CD4-positive, alpha-beta T cell (primary cell): Measurements from ENCODE around the gene PPP2R2C. TPM values are rescaled to one million over a fixed set of nuclear protein-coding genes. Genes with fewer than 3 reads are reported as not detected.

Experiments
- ATAC-seq: fragments of 200-7000 bp; cut with Tn5 transposase; one replicate; pipeline ENCODE4 v1.10.0; 2022; ENCODE audit warnings: mild to moderate bottlenecking; ENCODE audit not compliant: poor library complexity
- CTCF ChIA-PET: fragments of 350-600 bp; sonication (Branson Sonifier 250); formaldehyde crosslinking; loops from one replicate; lab custom pipeline; 2021; ENCODE audit warnings: antibody characterized with exemption, inconsistent platforms; lab: Charles Lee
- POLR2A ChIA-PET: fragments of 350-600 bp; sonication (Branson Sonifier 250); formaldehyde crosslinking; loops from one replicate; lab custom pipeline; 2021; ENCODE audit warnings: antibody characterized with exemption, inconsistent platforms; lab: Charles Lee
- DNase-seq, 14 experiments: peaks; one replicate each; pipeline ENCODE4 v3.0.0-alpha.2; 2013 to 2020; ENCODE audit warnings: mixed read lengths in 2 of 14
- H3K27ac ChIP-seq, 2 donors: one replicate each; pipeline versions ENCODE4 v1.5.1 to v1.7.0; 2013; ENCODE audit warnings: low read length in 2 of 2, low read depth in 1 of 2, mild to moderate bottlenecking in 1 of 2
- H3K27me3 ChIP-seq, 2 experiments: 1 replicate in 1 of 2; 2 replicates in 1 of 2; pipeline versions ENCODE4 v1.6.1 to v1.7.0; 2013; ENCODE audit warnings: low read length in 2 of 2, control low read depth in 1 of 2, mild to moderate bottlenecking in 1 of 2, moderate library complexity in 1 of 2; ENCODE audit not compliant: insufficient read depth in 2 of 2, control insufficient read depth in 1 of 2
- H3K36me3 ChIP-seq: one replicate; pipeline ENCODE4 v1.6.1; 2013; ENCODE audit warnings: low read length, control low read depth; ENCODE audit not compliant: insufficient read depth
- H3K4me1 ChIP-seq: one replicate; pipeline ENCODE4 v1.6.1; 2013; ENCODE audit warnings: low read length, control low read depth; ENCODE audit not compliant: insufficient read depth
- H3K4me3 ChIP-seq: one replicate; pipeline ENCODE4 v1.5.1; 2013; ENCODE audit warnings: mild to moderate bottlenecking, low read length, moderate library complexity
- H3K9me3 ChIP-seq, 2 experiments: 1 replicate in 1 of 2; 2 replicates in 1 of 2; pipeline versions ENCODE4 v1.6.1 to v1.7.0; 2013; ENCODE audit warnings: low read length in 2 of 2, mild to moderate bottlenecking in 2 of 2, control low read depth in 1 of 2, moderate library complexity in 1 of 2; ENCODE audit not compliant: control insufficient read depth in 1 of 2, insufficient read depth in 1 of 2
- H3K27ac Mint-ChIP-seq: one replicate; pipeline ENCODE4 v1.8.0; 2020; ENCODE audit warnings: mixed read lengths
- H3K27me3 Mint-ChIP-seq: one replicate; pipeline ENCODE4 v1.8.0; 2021; ENCODE audit warnings: mixed read lengths
- H3K36me3 Mint-ChIP-seq: one replicate; pipeline ENCODE4 v1.8.0; 2021; ENCODE audit warnings: low read depth, mixed read lengths
- H3K4me1 Mint-ChIP-seq: one replicate; pipeline ENCODE4 v1.8.0; 2021; ENCODE audit warnings: low read depth, mixed read lengths
- H3K4me3 Mint-ChIP-seq: one replicate; pipeline ENCODE4 v1.8.0; 2020; ENCODE audit warnings: mild to moderate bottlenecking, mixed read lengths
- H3K9me3 Mint-ChIP-seq: one replicate; pipeline ENCODE4 v1.8.0; 2020; ENCODE audit warnings: mixed read lengths
- intact Hi-C, 2 experiments: fragments of 100-400 bp; cut with DNase I in 1 of 2; cut with micrococcal nuclease in 1 of 2; formaldehyde crosslinking; loops; one replicate each; pipeline versions ENCODE4 v1.15.1 to v1.9.0; 2023 to 2025; cut with DNase I, micrococcal nuclease
- total RNA-seq, 174 experiments: library from RNA in 2 of 174; stranded (reverse) in 2 of 174; gene quantifications; one replicate each; pipeline ENCODE4 v1.2.3 and lab custom pipeline; 2021 to 2026
- TF ChIP-seq, protein P1 (sequence below): fragments of 200-600 bp; IDR thresholded peaks from one replicate; pipeline ENCODE4 v1.8.0; 2022; ENCODE audit warnings: antibody characterized with exemption, mild to moderate bottlenecking

PPP2R2C gene
- total RNA-seq, 2 experiments from 2014 or later: not detected

DNA sequence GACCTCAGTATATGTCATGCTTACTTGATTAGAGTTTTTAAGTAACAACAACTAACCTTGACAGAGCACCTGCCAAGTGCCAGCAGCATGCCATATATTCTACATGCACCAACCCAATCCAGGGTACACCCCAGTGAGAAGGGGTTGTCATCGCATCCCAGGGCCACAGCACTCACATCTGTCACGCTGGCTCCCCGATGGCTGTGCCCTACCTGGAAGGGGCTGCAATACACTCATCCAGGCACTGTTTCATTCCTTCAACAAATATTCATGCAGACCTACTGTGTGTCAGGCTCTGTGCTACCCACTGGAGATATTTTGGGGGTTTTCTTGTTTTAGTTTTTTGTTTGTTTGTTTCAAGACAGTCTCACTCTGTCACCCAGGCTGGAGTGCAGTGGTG lies 49.5 kb downstream of the PPP2R2C start:
- Mint-ChIP-seq H3K36me3 (no peaks in the 10 kb centered on the region), H3K4me3 (no peak overlapping the region), H3K9me3 (no peaks in the 10 kb centered on the region), H3K27ac (no peak overlapping the region), H3K4me1 (no peaks in the 10 kb centered on the region), H3K27me3 (peaks cover 20% of the 10 kb centered on the region)
- H3K4me1 ChIP-seq: no peaks in the 10 kb centered on the region
- TF ChIP-seq, protein P1, sequence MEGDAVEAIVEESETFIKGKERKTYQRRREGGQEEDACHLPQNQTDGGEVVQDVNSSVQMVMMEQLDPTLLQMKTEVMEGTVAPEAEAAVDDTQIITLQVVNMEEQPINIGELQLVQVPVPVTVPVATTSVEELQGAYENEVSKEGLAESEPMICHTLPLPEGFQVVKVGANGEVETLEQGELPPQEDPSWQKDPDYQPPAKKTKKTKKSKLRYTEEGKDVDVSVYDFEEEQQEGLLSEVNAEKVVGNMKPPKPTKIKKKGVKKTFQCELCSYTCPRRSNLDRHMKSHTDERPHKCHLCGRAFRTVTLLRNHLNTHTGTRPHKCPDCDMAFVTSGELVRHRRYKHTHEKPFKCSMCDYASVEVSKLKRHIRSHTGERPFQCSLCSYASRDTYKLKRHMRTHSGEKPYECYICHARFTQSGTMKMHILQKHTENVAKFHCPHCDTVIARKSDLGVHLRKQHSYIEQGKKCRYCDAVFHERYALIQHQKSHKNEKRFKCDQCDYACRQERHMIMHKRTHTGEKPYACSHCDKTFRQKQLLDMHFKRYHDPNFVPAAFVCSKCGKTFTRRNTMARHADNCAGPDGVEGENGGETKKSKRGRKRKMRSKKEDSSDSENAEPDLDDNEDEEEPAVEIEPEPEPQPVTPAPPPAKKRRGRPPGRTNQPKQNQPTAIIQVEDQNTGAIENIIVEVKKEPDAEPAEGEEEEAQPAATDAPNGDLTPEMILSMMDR: no peak
- H3K4me3 ChIP-seq: no peak overlapping the region
- CTCF ChIA-PET: no interaction called here
- DNase-seq (no peak), ATAC-seq (no peak)
- no peaks in the 10 kb centered on the region for H3K27me3 ChIP-seq
- H3K27ac ChIP-seq: no peak overlapping the region
- POLR2A ChIA-PET: no interaction called here
- H3K36me3 ChIP-seq: no peaks in the 10 kb centered on the region
- intact Hi-C loops: no loop called here
- H3K9me3 ChIP-seq: peaks cover 0 to 4% of the 10 kb centered on the region in 2 experiments

DNA sequence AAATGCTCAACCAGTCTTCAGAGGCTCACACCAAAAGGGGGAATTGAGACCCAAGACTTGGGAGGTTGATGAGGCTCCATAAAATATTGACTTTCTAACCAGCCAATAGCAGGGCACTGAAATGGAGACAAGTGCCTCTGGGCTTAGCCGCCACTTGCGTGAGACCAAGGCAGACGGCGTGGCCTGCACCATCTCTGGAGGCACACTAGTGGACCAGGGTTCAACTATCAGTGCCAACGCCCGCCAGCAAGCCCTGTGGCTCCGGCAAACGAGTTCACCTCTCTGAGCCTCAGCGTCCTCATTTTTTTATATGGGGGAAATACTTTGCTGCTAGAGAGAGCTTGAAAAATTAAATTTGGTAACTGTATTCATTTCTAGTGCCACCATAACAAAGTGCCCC lies 50.3 kb downstream of the PPP2R2C start:
- ATAC-seq (no peak), DNase-seq (no peak)
- Mint-ChIP-seq H3K4me3 (no peak overlapping the region), H3K4me1 (no peaks in the 10 kb centered on the region), H3K9me3 (no peaks in the 10 kb centered on the region), H3K27ac (no peak overlapping the region), H3K36me3 (no peaks in the 10 kb centered on the region), H3K27me3 (peaks cover 20% of the 10 kb centered on the region)
- intact Hi-C loops: no loop called here
- ChIA-PET POLR2A (no interaction called here), CTCF (interaction anchor here (0.7 kb wide), 1 partner anchor 89 kb away, joined by 3 read pairs; no protein-coding TSS in a partner anchor)
- Histone ChIP-seq H3K27ac (no peak overlapping the region), H3K4me3 (no peak overlapping the region), H3K9me3 (no peaks in the 10 kb centered on the region), H3K4me1 (no peaks in the 10 kb centered on the region), H3K36me3 (no peaks in the 10 kb centered on the region), H3K27me3 (peaks cover 0 to 4% of the 10 kb centered on the region in 2 experiments)
- TF ChIP-seq, protein P1: no peak

DNA sequence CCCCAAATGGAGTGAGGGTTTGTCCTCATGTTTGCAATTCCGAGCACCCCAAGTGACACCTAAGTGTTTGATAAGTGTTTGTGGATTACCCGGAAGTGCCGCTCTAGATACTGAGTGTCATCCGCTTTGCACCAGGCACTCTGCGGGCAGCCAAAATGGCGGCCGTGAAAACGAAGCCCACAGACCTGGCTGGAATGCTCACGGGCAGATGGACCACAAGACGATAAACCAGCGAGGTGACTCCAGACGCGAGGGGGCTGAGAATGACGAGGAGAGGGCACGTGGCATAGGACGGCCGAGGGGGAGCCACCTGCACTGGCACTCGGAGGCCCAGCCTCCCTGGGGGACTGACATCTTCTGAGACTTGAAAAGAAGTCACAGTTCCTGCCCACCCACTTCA lies 51.0 kb downstream of the PPP2R2C start:
- no peak overlapping the region for H3K4me3 Mint-ChIP-seq
- Histone ChIP-seq H3K27ac (no peak overlapping the region), H3K9me3 (no peaks in the 10 kb centered on the region), H3K4me1 (no peaks in the 10 kb centered on the region), H3K4me3 (no peak overlapping the region), H3K36me3 (no peaks in the 10 kb centered on the region), H3K27me3 (peaks cover 0 to 6% of the 10 kb centered on the region in 2 experiments)
- TF ChIP-seq, protein P1: no peak
- CTCF ChIA-PET: interaction anchor here (0.7 kb wide), 1 partner anchor 88 kb away, joined by 3 read pairs; no protein-coding TSS in a partner anchor
- intact Hi-C loops: no loop called here
- no peak overlapping the region for H3K27ac Mint-ChIP-seq
- POLR2A ChIA-PET: no interaction called here
- no peaks in the 10 kb centered on the region for H3K4me1 Mint-ChIP-seq
- H3K36me3 Mint-ChIP-seq: no peaks in the 10 kb centered on the region
- no peak for ATAC-seq
- peaks cover 20% of the 10 kb centered on the region for H3K27me3 Mint-ChIP-seq
- DNase-seq: no peak
- H3K9me3 Mint-ChIP-seq: no peaks in the 10 kb centered on the region
